Left kidney (tissue), 8 donors: ENCODE measurements around the gene NKX3-2. TPM values are rescaled to one million over a fixed set of nuclear protein-coding genes. Genes with fewer than 3 reads are reported as not detected.
"Not testable (repeated sequence)": the region's sequence is repeated elsewhere in the genome, so short reads cannot be mapped to it uniquely, and the experiment has no call there.

Experiments
- DNase-seq: peaks from one replicate; pipeline ENCODE4 v3.0.0-alpha.2; 2013
- long read RNA-seq, 8 donors: transcript quantifications; one replicate each; lab custom pipeline, GENCODE V29; 2026
- polyA plus RNA-seq: library from polyadenylated mRNA; unstranded; fragments of 120-200 nt; gene quantifications from one replicate; pipeline ENCODE4 v1.2.1, GENCODE V29; 2013; ENCODE audit not compliant: insufficient read length

NKX3-2 gene
- not detected for polyA plus RNA-seq
- long read RNA-seq, donor 1: 0 reads
- long read RNA-seq, donor 2: 0 reads
- long read RNA-seq, donor 3: 0 reads
- long read RNA-seq, donor 4: 0 reads
- long read RNA-seq, donor 5: 0 reads
- long read RNA-seq, donor 6: 0 reads
- long read RNA-seq, donor 7: 0 reads
- long read RNA-seq, donor 8: 0 reads

DNA sequence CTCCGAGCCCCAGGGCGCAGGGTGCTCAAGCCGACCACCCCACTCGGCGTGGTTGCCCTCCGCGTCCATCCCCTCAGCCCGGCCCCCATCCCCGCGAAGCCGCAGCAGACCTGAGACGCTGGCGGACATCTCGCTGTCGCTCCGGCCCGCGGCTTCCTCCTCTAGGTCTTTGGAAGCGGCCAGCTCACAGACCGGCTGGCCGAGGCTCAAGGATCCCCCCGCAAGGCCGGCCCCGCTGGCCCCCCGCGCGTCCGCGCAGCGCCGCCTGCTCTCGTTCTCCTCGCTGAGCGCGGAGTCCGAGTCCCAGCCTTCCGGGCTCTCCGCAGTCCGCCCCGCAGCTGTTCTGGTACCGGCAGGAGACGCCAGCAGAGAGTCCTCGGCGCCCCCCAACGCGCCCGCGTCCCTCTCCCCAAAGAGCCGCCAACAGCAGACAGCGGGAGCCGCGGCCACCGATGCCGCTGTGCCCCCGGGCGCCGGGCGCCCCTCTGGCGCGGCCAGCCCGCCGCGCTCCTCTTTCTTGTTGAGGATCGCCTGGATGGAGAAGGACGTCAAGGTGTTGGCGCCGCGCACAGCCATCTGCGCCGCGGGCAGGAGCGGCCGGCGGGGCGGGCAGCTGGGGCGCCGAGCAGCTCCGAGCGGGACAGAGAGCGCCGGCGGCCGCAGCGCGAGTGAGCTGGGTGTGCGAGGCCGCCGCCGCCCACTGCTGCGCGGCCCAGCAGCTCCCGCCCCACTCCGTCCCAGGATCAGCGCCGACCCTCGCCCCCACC, at the start of gene NKX3-2:
Gene NKX3-2 (minus strand): TSS at position 670 of the 767 bp plus-strand sequence. CDS start 94 bp downstream, at position 576.
- no peak for DNase-seq

DNA sequence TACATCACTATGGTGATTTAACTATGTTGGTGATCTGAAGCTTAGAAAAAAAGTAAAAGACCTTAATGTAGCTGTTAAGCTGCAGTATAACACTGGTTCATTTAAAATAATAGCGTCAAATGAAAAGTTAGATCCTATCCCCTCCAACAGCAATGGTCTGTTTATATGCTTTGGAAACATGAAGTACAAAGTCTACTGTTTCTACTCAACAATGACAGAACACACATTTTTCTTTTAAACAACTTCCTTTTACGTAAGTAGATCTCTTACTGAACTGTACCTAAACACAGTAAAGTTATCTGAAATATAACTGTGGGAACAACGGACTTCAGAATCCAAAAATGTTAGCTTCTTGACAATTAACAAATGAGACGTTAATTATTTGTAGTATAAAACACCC, 47.9 kb upstream of the NKX3-2 start:
- no peak for DNase-seq

DNA sequence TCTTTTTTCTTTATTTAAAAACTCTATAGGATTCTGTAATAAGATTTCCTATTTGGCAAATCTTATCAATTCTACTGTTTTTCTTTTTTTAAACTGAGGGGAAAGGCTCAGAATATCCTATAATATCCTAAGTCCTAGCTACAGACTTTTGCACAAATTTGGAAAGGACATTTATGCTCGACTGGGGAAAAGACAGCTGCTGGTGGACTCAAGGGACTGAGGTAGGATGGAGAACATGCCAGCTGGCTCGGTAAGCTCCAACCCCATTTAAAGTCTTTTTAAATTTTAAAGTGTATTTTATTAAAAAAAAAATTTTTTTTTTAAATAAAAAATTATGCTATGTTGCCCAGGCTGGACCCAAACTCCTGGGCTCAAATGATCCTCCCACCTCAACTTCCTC, 46.5 kb upstream of the NKX3-2 start:
- DNase-seq: no peak

DNA sequence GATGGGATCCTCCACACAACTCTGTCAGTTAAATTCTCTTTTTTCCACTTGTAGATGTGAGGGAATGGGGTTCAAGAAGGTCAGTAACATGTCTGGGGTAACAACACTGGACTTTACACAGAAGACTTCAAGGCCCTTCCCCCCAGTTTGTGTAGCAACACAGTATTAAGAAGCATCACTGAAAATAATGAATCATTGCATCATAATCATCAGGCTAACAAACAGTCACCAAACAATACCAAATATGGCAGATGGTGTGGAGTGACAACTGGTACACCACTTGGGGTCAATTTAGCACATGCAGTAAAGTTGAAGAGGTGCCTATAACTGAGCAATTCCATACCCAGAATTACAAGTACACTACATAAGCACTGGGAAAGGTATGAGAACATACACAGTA, 44.6 kb upstream of the NKX3-2 start:
- DNase-seq: no peak

DNA sequence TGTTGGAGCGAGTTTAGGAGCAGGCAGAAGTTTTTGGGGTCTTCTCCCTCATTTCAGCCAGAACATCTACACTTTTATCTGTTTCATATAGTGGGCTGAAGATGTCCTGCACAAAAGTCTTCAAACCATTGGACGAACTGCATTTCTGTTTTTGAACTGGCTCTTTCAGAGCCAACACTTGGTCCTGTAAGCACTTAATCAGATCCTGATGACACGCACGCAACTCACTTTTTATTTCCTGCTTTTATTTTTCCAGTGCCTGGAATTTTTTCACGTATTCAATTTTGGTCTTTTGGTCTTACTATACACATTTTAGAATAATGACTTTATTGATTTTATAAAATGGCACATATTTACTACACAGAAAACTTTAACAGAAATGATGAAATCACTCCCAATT, 40.2 kb upstream of the NKX3-2 start:
- DNase-seq: no peak

DNA sequence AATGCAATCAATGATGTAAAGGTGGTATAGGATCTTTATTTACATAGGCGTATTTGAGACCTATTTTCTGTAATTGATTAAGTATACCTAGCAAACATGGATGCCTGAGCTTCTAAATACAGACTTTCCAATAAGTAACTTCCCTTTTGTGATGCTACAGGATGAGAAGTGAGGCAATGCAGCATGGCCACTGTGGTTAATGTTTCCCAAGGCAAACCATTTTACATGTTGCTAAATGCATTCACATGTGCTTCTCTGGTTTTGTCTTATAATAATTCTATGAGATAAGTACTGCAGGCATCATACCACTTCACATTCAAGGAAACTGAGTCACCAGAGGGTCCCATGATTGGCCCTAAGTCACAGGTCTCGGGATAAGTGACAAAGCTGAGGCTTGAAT, 35.7 kb upstream of the NKX3-2 start:
- no peak for DNase-seq

DNA sequence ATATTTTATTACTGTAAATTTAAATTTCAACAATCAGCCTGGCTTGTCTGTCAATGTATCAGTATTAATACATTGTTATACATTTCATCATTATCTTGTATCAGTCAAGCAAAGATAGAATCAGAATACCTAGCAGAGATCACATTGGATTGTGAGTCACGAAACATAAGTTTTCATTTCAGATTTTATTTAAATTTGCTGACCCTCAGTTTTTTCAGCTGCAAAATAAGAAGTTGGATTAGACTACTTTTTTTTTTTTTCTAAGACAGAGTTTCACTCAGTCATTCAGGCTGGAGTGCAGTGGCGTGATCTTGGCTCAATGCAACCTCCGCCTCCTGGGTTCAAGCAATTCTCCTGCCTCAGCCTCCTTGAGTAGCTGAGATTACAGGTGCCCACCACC, 33.4 kb upstream of the NKX3-2 start:
- no peak for DNase-seq

DNA sequence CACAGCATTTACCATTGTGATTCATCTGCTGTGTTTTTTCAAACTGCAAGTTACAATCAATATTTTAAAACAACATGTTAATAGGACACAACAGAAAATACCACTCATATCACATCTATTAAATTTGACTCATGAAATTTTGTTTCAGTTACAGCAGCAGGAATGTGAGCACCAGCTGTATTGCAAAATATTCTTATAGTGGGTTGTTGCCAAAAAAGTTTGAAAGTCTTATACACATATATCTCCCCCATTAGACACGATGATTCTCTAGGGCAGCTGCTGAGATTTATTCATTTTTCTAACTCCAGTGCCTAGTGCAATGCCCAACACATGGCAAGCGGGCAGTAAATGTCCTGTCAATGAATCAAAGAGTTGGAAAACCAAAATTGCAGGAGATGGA, 26.6 kb upstream of the NKX3-2 start:
- DNase-seq: no peak

DNA sequence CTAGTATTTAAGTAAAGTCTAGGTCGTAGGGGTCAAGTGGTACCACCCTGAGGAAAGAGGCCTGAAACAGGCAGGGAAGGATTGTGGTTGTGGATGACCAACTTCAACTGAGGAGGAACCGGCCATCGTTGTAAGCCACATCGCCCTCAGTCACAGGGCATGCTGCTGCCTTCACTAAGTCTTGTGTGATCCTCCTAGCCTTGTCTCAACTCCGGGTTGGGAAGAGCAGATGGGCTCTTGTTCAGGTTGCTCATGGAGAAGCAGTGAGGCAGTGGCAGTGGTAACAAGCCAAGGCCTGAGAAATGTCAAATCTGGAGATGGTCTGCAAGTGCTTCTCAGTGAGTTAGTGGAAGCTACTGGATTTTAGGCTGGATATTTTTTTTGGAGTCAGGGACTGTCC, 22.8 kb upstream of the NKX3-2 start:
- no peak for DNase-seq

DNA sequence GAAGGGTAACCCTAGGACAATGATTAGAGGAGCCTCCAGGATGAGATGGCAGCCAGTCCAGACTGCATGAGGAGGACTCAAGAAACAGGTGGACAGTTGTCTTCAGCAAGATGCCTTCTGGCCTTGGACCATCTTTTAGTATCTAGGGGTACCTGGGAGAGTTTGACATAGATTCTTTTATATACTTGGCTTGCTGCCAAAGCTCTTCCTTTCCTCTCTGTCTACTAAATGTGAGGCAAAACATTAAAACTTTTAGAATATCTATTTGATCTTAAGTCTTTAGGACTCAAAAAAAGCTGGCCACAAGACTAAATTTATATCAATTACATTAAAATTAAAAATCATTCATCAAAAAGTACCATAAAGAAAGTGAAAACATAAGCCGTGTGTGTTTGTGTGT, 18.6 kb upstream of the NKX3-2 start:
- DNase-seq: no peak

DNA sequence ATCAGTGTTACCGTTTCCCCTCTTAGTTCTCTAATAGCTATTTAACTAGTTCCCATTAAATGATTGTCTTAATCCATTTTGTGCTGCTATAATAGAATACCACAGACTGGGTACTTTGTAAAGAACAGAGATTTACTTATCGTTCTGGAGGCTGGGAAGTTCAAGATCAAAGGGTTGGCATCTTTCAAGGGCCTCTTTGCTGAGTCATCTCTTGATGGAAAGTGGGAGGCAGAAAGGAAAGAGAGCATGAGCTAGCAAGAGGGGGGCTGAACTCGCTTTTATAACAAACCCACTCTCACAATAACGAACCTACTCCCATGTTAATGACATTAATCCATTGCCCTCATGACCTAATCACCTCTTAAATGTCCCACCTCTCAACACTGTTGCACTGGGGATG, 17.4 kb upstream of the NKX3-2 start:
- DNase-seq: no peak

DNA sequence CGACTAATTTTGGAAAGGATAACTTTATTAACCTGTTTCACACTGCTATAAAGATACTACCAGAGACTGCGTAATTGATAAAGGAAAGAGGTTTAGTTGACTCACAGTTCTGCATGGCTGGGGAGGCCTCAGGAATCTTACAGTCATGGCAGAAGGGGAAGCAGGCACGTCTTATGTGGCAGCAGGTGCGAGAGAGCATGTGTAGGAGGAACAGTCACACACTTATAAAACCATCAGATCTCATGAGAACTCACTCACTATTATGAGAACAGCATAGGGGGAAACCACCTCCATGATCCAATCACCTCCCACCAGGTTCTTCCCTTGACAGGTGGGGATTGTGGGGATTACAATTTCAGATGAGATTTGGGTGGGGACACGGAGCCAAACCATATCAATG, 15.8 kb upstream of the NKX3-2 start:
- DNase-seq: not testable (repeated sequence)

DNA sequence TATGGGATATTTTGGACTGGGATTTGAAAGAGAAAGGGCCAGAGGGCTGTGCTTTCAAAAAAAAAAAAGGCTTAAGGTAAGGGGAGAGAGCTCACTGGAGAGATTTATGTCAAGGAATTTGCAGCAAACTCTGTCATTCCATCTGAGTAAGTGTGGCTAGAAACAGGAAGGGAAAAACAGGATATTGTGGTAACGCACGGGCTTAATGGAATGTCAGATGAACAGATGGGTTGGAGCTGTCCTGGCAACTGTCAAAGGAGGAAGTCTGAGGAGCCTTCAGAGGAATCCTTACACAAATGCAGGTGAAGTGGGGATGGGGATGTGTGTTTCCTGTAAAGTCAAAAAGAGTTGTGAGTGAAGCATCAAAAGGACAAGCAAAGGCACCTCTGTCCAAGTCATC, 15.1 kb upstream of the NKX3-2 start:
- DNase-seq: no peak

DNA sequence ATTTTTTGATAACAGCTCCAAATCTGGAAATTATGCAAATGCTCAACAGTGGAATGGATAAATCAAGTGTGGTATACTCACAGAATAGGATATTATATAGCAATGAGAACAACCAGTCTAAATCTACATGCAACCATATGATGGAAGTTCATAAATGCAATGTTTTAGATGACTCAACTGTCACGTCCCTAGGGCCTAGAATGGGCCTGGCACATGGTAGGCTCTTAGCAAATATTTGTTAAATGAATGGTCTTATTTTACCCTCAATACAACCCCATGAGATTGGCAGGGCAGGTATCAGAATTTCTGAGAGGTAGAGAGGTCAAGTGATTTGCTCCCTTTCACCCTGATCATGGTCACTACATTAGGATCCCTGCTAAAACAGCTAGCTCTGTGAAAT, 14.6 kb upstream of the NKX3-2 start:
- DNase-seq: no peak

DNA sequence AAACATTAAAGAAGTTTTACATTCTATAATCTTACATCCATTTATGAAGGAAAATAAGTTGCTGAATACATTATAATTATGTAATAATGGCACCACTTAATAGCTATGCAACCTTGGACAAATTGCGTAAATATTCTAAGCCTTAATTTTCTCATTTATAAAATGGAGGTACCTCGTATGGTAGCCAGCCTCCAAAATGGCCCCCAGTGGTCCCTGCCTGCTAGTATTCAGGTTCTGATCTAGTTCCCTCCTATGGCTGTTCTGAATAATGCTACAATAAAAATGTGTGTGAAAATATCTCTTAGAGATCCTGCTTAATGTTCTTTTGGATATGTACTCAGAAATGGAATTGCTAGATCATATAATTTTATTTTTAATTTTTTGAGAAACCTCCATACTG, 11.0 kb upstream of the NKX3-2 start:
- no peak for DNase-seq

DNA sequence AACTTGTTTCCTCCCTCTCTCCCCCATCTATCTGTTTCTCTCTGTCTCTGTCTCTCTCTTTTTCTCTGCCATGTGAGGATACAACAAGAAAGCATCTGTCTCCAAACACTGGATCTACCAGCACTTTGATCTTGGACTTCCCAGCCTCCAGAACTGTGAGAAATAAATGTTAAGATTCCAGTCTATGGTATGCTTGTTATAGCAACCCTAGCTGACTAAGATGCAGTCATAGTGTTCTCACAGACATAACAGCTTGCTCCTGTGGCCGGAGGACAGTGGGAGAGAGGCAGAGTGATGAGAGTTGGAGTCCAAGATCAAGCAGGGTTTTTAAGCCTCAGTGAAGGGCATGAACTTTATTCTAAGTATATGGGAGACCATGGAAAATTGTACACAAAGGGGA, 8.8 kb upstream of the NKX3-2 start:
- no peak for DNase-seq

DNA sequence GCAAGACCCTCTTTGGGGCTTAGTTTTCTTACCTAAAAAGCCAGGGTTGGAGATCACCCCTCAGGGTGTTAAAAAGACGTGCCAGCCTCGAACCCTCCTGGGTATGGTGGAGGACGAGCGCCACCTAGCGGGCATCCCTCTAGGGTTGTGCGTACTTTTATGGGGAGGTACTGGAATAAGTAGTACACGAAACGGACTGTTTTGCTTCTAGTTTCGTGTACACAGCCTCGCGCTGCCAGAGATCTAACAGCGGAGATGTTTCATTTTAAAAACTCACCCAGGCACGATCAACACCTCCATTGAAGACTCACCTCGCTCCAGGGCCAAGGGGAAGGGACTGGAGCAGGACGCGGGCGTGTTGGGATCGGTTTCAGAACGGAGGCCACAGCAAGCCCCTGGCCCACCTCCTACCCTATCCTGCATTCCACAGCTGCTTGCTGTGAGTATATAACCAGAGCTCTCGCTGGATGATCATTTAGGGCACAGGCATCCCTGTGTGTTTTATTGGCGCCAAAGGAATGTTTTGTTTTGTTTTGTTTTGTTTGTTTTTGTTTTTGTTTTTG, 4.8 kb upstream of the NKX3-2 start:
- peak; percentile 78 for DNase-seq

DNA sequence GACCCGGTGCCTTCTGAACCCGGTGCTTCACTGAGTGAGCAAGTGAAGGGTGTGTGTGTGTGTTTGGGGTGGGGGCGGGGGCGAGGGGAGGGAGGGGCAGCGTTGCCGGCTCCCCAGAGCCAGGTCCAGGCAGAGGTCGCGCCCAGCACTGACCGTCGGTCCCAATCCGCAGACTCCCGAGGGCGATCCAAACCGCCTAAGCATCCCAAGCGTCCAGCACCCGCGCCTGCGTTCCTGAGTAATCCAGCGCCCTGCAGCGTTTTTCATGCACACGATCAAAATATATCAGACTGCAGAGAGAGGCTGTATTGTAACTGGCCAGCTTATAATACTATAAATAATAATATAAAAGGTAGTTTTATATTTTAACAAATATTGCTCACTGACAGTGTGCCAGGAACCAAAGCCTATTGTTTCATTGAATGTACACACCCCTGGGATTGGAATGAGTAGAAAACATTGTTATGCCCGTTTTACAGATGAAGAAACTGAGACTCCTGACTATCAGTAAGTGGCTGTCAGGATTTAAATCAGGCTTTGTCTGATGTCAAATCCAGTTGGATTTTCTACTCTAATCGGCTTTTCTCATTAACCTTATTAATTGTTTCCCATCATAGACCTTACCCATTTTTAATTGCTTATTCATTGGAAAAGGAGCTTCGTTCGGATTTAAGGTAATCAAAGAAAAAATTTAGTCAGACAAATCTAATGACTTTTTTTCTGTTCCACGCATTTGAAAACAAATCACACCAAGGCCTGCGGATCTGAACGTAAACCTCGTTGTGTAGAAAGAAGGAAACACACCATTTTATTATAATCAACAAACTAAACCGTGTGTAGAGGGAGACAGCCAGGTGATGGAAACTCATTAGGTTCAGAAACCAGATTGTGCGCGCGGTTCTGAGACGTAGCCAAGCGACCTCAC, 4.0 kb upstream of the NKX3-2 start:
- no peak for DNase-seq

DNA sequence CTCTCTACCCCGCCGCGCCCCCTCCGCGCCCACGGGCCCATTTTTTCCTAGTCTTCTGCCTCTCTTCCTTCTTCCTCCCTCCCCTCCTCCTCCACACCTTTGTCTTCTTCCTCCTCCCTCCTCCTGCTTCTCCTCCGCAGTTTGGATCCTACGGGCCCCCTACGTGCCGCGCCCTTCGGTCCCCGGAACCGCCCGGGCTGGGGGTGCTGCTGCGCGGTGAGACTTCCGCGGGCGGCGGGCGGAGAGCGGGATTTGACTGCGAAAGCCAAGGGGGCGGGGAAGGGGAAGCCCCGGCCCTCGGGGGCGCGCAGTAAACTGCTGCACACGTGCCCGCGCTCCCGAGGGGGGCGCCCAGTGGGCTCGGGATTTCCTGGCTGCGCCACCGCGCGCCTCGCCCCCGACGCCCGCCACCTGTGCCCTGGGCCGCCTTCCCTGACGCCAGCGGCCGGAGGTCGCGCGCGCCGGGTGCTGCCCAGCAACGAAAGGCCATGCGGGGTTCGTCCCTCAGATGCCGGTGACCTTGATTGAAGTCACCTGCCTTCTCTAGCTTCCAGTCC, 3.3 kb upstream of the NKX3-2 start:
- DNase-seq: no peak

DNA sequence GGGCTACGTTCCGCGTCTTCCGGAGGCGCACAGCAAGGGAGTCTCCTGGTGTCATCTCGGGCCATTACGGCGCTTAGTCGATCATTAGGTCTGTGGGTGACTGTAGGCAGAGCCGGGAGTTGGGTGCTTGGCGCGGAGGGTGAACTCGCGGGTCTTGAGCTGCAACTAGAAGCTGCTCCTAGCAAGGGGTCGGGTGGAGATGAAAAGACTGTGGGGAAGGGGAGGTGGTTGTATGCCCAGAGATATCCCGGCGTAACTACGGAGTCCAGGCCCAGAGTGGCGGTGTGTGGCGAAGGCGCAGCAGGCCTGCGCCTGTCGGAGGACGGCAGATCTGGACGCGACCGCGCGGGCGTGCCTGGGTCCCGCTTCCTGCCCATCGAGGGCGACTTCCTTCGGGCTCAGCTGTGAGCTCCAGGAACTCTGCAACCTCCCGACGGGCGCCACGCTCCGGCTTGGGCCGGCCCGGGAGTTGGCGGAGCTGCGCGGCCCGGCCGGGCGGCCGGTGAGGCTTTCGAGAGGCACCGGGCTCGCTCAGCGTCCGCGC, 2.7 kb upstream of the NKX3-2 start:
- no peak for DNase-seq

DNA sequence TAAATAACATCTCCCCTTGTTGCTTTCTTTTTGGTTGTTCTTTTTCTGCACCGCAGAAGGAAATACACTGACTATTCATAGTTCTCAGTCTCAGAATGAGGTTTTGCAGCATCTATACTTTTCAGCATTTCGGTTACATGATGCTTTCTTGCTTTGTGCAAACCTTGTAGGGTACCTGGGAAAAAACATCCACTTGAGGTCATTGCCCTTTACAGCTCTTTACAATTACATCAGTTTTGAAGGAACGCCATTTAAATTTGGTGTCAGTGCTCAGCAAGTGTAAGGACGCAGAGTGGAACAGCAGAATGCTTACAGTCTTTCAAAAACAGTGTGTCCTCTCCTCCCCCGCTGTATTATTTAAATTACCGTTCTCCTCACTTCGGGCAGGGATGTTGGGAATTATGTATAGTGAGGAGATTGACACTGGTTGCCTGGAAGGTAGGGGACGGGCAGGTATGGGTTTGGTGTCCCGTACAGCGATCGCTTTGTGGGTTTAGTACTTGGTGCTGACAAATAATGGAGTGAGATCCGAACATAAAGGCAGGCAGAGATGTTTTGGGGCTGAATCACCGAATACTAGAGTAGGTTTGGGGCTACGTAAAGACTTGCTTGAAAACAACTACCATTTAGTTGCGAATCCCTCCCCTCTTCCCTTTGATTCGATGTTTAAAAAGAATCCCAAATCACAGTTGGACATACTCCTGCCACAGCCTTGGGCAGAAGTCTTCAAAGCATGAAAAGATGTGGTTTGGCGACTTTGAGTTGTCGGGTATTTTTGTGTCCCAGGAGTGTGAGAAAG, 2.0 kb upstream of the NKX3-2 start:
- no peak for DNase-seq
